Body of pancreas (tissue), 4 donors: ENCODE data around the gene DNAH10. TPM values are rescaled to one million over a fixed set of nuclear protein-coding genes. Genes with fewer than 3 reads are reported as not detected.

Experiments used
- ATAC-seq: fragments of 150-250 bp; one replicate; pipeline ENCODE4 v1.9.1; 2016
- DNase-seq, 4 donors: peaks; one replicate each; pipeline ENCODE4 v3.0.0-alpha.2; 2019
- H3K27ac ChIP-seq, 4 donors: fragments of 200-600 bp; sonication (generic); 1 replicate in 3 of 4; 2 replicates in 1 of 4; pipeline versions ENCODE4 v1.5.1 to v1.6.1; 2016 to 2019; ENCODE audit warnings: mild to moderate bottlenecking in 1 of 4, mixed read lengths in 1 of 4, moderate library complexity in 1 of 4
- H3K27me3 ChIP-seq, 2 donors: fragments of 200-600 bp; sonication (generic); one replicate each; pipeline ENCODE4 v1.6.0; 2016; ENCODE audit warnings: mild to moderate bottlenecking in 1 of 2
- H3K36me3 ChIP-seq, 2 donors: fragments of 200-600 bp; sonication (generic); replicated peaks in 1 of 2; 2 replicates each; pipeline ENCODE4 v1.5.1; 2016; ENCODE audit warnings: low read depth in 2 of 2; ENCODE audit not compliant: insufficient read depth in 1 of 2
- H3K4me1 ChIP-seq: fragments of 200-600 bp; sonication (generic); one replicate; pipeline ENCODE4 v1.6.0; 2016
- H3K4me3 ChIP-seq, 2 donors: fragments of 200-600 bp; sonication (generic); 1 replicate in 1 of 2; 2 replicates in 1 of 2; pipeline ENCODE4 v1.5.1; 2016 to 2019
- H3K9me3 ChIP-seq, 3 donors: fragments of 200-600 bp; sonication (generic); 1 replicate in 2 of 3; 2 replicates in 1 of 3; pipeline ENCODE4 v1.5.1; 2016
- CTCF ChIP-seq, 7 experiments: fragments of 450-650 bp in 4 of 7; fragments of 200-600 bp in 3 of 7; sonication (generic) in 3 of 7; IDR thresholded peaks; one replicate each; pipeline ENCODE4 v1.5.1; 2016 to 2019; ENCODE audit warnings: antibody characterized with exemption in 7 of 7
- POLR2A ChIP-seq, 3 donors: fragments of 450-650 bp; IDR thresholded peaks; one replicate each; pipeline ENCODE4 v1.6.1; 2016; ENCODE audit warnings: antibody characterized with exemption in 3 of 3, mild to moderate bottlenecking in 2 of 3
- WGBS, 2 donors: methylation state at CpG; one replicate each; pipeline ENCODE4 v1.1.5; 2017; 5-methylcytosine and 5-hydroxymethylcytosine counted together
- intact Hi-C: fragments of 100-400 bp; cut with DNase I; formaldehyde crosslinking; loops from one replicate; pipeline ENCODE4 v1.15.1; 2023
- total RNA-seq, 2 donors: library from RNA; depleted of rRNA; stranded (reverse); fragments of >200 nt; gene quantifications; one replicate each; pipeline ENCODE4 v1.1.0, GENCODE V29; 2016

DNAH10 gene
- total RNA-seq, 2 donors from 2014 or later = 0.26 TPM; not detected in 1

GRCh38 chr12:123962513-123962912, 200.4 kb downstream of the DNAH10 start:
- Histone ChIP-seq H3K4me1 (no peaks in the 10 kb centered on the region), H3K27ac (no peak overlapping the region), H3K27me3 (no peaks in the 10 kb centered on the region), H3K9me3 (no peaks in the 10 kb centered on the region), H3K36me3 (no peaks in the 10 kb centered on the region), H3K4me3 (no peak overlapping the region)
- 81 to 82% methylated on average over 5 of the region's 5 CpGs for WGBS, 2 donors
- no peak for ATAC-seq
- no peak for DNase-seq
- intact Hi-C loops = no loop called here
- TF ChIP-seq POLR2A (IDR thresholded peaks at IDR 0.05) (no peak), CTCF (IDR thresholded peaks at IDR 0.05) (no peak)

GRCh38 chr12:123963821-123964220, 201.7 kb downstream of the DNAH10 start:
- Histone ChIP-seq H3K9me3 (no peaks in the 10 kb centered on the region), H3K27me3 (no peaks in the 10 kb centered on the region), H3K4me3 (no peak overlapping the region), H3K36me3 (no peaks in the 10 kb centered on the region), H3K27ac (no peak overlapping the region), H3K4me1 (no peaks in the 10 kb centered on the region)
- DNase-seq (no peak), ATAC-seq (no peak)
- intact Hi-C loops = no loop called here
- no peak for TF ChIP-seq POLR2A (IDR thresholded peaks at IDR 0.05)
- TF ChIP-seq CTCF (IDR thresholded peaks at IDR 0.05) = no peak
- 87 to 91% methylated on average over 4 of the region's 4 CpGs for WGBS, 2 donors

DNA sequence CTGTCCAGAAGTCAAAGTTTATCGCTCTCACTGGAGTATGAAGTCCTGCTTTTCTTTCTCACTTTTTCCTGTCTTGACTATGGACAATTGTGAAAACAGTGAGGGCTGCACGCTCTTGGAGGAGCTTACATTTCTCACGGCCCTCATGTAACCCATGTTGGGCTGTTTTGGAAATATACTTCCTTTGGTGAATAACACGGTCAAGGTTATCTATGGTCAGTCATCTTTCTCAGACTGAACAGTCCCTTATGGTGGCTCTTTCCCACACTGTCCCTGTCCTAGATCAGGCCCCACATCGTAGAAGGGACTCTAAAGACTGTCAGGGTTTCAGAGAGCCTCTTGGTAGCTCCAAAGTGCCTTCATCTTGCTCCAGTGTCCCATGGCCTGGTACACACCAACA, 203.3 kb downstream of the DNAH10 start:
- TF ChIP-seq POLR2A (IDR thresholded peaks at IDR 0.05) (no peak), CTCF (IDR thresholded peaks at IDR 0.05) (no peak)
- DNase-seq = no peak
- H3K27ac ChIP-seq = no peak overlapping the region
- intact Hi-C loops = no loop called here
- 66 to 69% methylated on average over 5 of the region's 5 CpGs for WGBS, 2 donors
- H3K36me3 ChIP-seq = no peaks in the 10 kb centered on the region
- no peaks in the 10 kb centered on the region for H3K27me3 ChIP-seq
- no peak for ATAC-seq
- no peak overlapping the region for H3K4me3 ChIP-seq
- H3K9me3 ChIP-seq = no peaks in the 10 kb centered on the region
- no peaks in the 10 kb centered on the region for H3K4me1 ChIP-seq

DNA sequence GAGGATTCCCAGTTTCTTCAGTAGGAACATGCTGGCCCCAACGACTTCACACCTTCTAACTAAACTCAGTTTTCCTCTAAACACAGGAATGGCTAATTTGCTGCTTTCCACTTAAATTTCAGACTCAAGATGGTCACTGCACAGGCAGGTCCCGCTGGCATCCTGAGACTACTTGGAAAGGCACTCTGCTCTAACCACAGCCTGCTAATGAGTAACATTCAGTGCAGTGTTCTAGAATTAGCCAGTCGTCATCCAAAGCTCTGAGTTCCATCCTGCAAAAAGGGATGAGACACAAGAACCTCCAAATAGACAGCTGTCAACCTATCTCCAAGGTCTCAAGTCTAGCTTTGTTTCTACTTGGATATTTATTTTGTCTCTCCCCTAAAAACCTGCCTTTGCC, 204.5 kb downstream of the DNAH10 start:
- ATAC-seq (no peak), DNase-seq (no peak)
- WGBS, 2 donors = 79 to 88% methylated on average over 3 of the region's 3 CpGs
- H3K36me3 ChIP-seq = no peaks in the 10 kb centered on the region
- no peaks in the 10 kb centered on the region for H3K9me3 ChIP-seq
- H3K4me1 ChIP-seq = no peaks in the 10 kb centered on the region
- H3K4me3 ChIP-seq = no peak overlapping the region
- no peak for TF ChIP-seq CTCF (IDR thresholded peaks at IDR 0.05)
- no peak for TF ChIP-seq POLR2A (IDR thresholded peaks at IDR 0.05)
- intact Hi-C loops = no loop called here
- no peak overlapping the region for H3K27ac ChIP-seq
- no peaks in the 10 kb centered on the region for H3K27me3 ChIP-seq

GRCh38 chr12:123967121-123967586, 205.1 kb downstream of the DNAH10 start:
- ATAC-seq (no peak), DNase-seq (no peak)
- Histone ChIP-seq H3K4me3 (no peak overlapping the region), H3K9me3 (no peaks in the 10 kb centered on the region), H3K4me1 (no peaks in the 10 kb centered on the region), H3K36me3 (no peaks in the 10 kb centered on the region), H3K27me3 (no peaks in the 10 kb centered on the region), H3K27ac (no peak overlapping the region)
- intact Hi-C loops = no loop called here
- 83 to 87% methylated on average over 8 of the region's 8 CpGs for WGBS, 2 donors
- TF ChIP-seq POLR2A (IDR thresholded peaks at IDR 0.05) (no peak), CTCF (IDR thresholded peaks at IDR 0.05) (no peak)
